ENCODE measurements around the gene CHST11. TPM values are rescaled to one million over a fixed set of nuclear protein-coding genes. Genes with fewer than 3 reads are reported as not detected.

CHST11 gene
- polyA plus RNA-seq, 10 donors: 1.8 to 3.7 (median 2.5) TPM

GRCh38 chr12:104627231-104627989 is 170.7 kb downstream of the CHST11 start:
- no peak for DNase-seq

- DNase-seq: peak in 1 of 3 donors; percentile 45
Measured at GRCh38 chr12:104627990-104628830, 171.5 kb downstream of the CHST11 start.

- DNase-seq: no peak
Measured at GRCh38 chr12:104628831-104629135, 172.0 kb downstream of the CHST11 start.

GRCh38 chr12:104630230-104630670 is 173.5 kb downstream of the CHST11 start:
- DNase-seq: no peak

GRCh38 chr12:104631867-104632266 is 175.1 kb downstream of the CHST11 start:
- DNase-seq: no peak

GRCh38 chr12:104632724-104633201 is 176.0 kb downstream of the CHST11 start:
- DNase-seq: peak in 2 of 3 donors; percentile 31 to 46

- DNase-seq: no peak
Measured at GRCh38 chr12:104634044-104634443, 177.3 kb downstream of the CHST11 start.

- DNase-seq: no peak
Measured at GRCh38 chr12:104634852-104635251, 178.1 kb downstream of the CHST11 start.

GRCh38 chr12:104635607-104636343 is 179.0 kb downstream of the CHST11 start:
- no peak for DNase-seq

GRCh38 chr12:104636496-104636895 is 179.7 kb downstream of the CHST11 start:
- no peak for DNase-seq

GRCh38 chr12:104637604-104638003 is 180.9 kb downstream of the CHST11 start:
- DNase-seq: no peak

- DNase-seq: no peak
Measured at GRCh38 chr12:104638218-104638850, 181.6 kb downstream of the CHST11 start.

GRCh38 chr12:104638851-104639240 is 182.1 kb downstream of the CHST11 start:
- no peak for DNase-seq

- DNase-seq: no peak
Measured at GRCh38 chr12:104640956-104641355, 184.2 kb downstream of the CHST11 start.

GRCh38 chr12:104641862-104642261 is 185.1 kb downstream of the CHST11 start:
- no peak for DNase-seq

GRCh38 chr12:104643093-104643818 is 186.5 kb downstream of the CHST11 start:
- no peak for DNase-seq

GRCh38 chr12:104643819-104644669 is 187.3 kb downstream of the CHST11 start:
- DNase-seq: no peak

- DNase-seq: no peak
Measured at GRCh38 chr12:104648756-104649155, 192.0 kb downstream of the CHST11 start.

GRCh38 chr12:104649217-104649824 is 192.6 kb downstream of the CHST11 start:
- no peak for DNase-seq

- no peak for DNase-seq
Measured at GRCh38 chr12:104649921-104650320, 193.2 kb downstream of the CHST11 start.

Data from muscle of back (tissue), 11 donors.